AG09319 (cell line): ENCODE data around the gene PPP2R5D.

Source experiments
- DNase-seq: peaks from one replicate; pipeline ENCODE4 v3.0.0-alpha.2; 2010; ENCODE audit warnings: low read depth; ENCODE audit errors: extremely low read depth
- TF ChIP-seq, protein P1 (sequence below): IDR thresholded peaks from 2 replicates; pipeline ENCODE4 v1.5.1; 2011; ENCODE audit warnings: low read depth, mild to moderate bottlenecking, inconsistent platforms, low read length, moderate library complexity

PPP2R5D gene

DNA sequence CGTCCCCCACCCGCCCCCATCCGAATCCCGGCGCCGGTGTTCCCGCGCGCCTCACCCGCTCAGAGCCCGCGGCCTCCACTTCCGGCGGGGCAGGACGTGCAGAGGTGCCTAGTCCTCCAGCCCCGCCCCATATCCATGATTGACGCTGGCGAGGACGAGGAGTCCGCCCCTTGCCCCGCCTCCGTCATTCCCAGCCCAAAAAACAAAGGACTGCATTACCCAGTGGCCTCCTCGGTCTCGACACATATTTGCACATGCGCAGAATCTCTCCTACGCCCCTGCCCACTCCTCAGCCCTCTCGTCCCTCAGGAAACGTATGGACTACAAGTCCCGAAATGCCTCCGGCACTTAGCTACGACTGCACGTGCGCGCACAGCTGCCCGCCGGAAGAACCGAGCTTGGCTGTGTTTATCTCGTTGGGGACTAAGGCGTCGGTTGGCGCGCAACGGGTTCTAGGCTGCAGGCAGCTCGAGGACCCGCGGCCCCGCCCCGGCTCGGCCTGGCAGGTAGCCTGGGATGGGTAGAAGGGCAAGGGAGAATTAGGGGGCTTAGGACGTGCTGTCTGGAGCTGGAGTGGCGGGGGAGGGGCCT is 29.6 kb downstream of the PPP2R5D start, which contains the start of the genes KLHDC3 and MEA1:
KLHDC3 (plus strand) TSS at position 407 of the 591 bp plus-strand sequence. CDS start 2,944 bp downstream, outside the sequence.
MEA1 (minus strand) TSS at position 104 of the 591 bp plus-strand sequence. CDS start 133 bp downstream, outside the sequence.
- peak; percentile 100 for DNase-seq
- TF ChIP-seq, protein P1, sequence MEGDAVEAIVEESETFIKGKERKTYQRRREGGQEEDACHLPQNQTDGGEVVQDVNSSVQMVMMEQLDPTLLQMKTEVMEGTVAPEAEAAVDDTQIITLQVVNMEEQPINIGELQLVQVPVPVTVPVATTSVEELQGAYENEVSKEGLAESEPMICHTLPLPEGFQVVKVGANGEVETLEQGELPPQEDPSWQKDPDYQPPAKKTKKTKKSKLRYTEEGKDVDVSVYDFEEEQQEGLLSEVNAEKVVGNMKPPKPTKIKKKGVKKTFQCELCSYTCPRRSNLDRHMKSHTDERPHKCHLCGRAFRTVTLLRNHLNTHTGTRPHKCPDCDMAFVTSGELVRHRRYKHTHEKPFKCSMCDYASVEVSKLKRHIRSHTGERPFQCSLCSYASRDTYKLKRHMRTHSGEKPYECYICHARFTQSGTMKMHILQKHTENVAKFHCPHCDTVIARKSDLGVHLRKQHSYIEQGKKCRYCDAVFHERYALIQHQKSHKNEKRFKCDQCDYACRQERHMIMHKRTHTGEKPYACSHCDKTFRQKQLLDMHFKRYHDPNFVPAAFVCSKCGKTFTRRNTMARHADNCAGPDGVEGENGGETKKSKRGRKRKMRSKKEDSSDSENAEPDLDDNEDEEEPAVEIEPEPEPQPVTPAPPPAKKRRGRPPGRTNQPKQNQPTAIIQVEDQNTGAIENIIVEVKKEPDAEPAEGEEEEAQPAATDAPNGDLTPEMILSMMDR: no peak

DNA sequence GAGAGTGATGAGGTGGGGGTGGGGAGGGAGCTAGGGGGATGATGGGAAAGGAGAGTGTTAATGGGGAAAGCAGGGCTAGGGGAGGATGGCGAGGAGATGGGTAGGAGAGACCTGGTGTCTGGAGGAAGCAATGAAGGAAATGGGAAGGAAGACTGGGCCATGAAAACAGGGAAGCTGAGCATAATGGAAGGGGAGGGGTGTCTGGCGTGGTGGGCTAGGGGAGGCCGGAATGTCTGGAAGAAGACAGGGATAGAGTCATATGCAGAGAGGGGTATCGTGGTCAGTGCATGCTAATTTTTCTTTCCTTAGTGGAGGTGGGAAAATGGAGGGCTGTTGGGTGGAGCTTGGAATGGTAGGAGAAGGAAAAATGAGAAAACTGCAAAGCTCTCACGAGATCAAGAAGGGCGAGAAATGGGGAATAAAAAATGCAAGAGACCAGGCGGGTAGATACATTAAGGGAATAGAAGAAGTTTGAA is 30.1 kb downstream of the PPP2R5D start:
- TF ChIP-seq, protein P1: no peak
- no peak for DNase-seq

DNA sequence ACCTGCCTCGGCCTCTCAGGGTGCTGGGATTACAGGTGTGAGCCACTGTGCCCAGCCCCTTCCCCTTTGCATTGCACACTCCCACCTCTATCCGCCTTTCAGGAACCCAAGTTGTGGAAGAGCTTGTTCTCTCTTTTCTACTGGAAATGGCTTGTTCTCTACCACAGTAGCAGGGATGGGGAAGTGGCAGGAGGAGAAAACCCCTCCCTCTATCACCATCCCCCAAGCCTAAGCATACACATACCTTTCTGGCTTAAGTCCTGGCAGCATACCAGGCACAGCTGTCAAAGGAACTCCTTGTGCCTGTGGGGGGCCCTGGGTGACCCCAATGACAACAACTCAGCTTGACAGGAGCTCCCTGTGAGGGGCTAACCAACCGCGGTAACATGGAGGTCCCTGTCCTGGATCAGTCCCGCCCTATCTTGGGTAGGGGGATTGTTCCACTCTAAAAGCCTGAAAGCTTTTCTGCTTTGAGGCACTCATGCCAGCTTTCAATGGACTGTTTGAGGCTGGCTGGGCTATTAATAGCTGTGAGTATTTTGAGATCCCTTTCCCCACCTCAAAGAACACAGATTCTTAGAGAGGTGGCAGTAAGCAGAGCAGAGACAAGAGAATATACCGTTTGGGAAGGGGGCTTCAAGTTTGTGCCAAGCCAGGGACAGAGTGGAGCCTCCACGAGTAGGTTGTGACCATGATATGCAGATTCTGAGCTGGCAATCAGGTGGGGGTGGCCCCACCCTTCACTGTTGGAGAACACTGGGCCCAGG is 32.0 kb downstream of the PPP2R5D start:
- TF ChIP-seq, protein P1: no peak
- DNase-seq: no peak

DNA sequence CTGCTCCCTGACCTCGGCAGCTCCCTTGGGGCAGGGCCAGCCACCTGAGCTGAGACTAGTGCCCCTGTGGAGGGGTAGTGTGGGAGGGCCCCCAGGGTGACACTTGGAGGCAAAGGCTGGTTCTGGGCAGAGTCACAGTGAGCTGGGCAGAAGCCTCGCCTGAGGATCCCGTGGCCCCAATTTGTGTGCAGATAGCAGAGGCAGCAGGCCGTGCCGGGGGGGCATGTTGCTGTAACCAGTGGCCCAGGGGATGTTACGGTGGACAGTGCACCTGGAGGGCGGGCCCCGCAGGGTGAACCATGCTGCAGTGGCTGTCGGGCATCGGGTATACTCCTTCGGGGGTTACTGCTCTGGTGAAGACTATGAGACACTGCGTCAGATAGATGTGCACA is 32.6 kb downstream of the PPP2R5D start:
- no peak for DNase-seq
- TF ChIP-seq, protein P1: no peak

DNA sequence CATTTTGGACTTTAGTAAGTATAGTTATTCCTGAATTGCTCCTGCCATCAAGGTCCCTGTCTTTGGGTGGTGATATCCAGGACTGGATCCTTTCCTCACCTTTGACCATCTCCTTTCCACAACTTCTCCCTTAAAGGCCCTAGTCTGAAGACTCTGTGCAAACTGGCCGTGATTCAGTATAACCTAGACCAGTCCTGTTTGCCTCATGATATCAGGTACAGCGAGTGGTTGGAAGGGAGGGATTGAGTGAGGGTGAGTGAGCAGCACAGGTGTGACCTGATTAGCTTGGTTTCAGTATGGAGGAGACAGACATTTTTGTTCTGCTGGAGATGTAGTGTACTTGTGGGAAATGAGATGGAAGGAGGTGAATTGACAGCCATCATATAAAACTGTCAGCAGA is 34.8 kb downstream of the PPP2R5D start:
- DNase-seq: no peak

DNA sequence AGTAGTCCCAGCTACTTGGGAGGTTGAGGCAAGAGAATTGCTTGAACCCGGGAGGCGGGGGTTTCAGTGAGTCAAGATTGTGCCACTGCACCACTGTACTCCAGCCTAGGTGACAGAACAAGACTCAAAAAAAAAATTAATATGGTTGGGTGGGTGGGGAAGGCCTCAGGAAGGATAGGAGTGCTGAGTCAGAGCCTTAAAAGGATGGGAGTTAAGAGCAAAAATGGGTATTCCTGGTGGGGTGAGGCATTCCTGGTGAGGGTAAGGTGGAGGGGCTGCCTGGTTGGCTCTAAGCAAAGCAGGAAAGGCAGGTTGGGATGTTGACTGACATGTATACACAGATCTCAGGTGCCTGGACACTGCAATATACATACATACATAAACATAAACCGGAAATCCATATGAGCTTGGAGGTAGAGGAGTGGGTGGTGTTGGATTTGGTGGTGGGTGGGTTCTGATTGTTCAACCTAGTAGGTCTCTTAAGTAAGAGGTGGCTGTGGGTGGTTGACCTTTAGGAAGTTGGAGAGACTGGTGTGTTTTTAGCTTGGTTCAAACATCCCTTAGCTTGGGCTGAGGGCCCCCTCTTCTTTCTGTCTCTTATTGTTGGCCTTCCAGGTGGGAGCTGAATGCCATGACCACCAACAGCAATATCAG is 35.8 kb downstream of the PPP2R5D start:
- TF ChIP-seq, protein P1: no peak
- no peak for DNase-seq

More for the DNA sequence above, 34.8 kb downstream of the PPP2R5D start:
- TF ChIP-seq, protein P1: no peak

DNA sequence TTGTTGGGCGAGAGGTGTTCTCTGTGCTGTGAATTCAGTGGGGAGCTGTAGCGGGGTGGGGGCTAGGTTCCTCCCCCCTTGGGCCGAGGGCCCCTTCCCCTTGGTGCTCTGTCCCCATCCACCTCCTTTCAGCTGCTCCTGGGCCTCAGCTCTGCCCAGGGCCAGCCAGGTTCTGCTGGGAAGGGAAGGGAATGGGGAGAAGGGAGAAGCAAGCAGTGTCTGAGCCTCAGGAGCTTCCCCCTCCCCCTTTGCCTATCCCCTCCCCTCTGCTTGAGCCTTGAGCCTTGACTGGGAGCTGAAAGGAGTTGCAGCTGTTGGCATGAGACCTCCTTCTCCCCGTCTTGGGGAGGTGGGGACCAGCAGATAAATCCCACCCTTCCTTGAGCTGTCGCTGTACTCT is 36.5 kb downstream of the PPP2R5D start:
- no peak for DNase-seq
- TF ChIP-seq, protein P1: no peak
